Breast epithelium (tissue), 4 donors: ENCODE measurements around the gene S100A7A. TPM values are rescaled to one million over a fixed set of nuclear protein-coding genes. Genes with fewer than 3 reads are reported as not detected.

Source experiments
- DNase-seq, 2 donors: peaks; one replicate each; pipeline ENCODE4 v3.0.0-alpha.2; 2019; ENCODE audit warnings: low spot score in 2 of 2
- H3K27ac ChIP-seq, 2 donors: fragments of 200-600 bp; sonication (generic) in 1 of 2; one replicate each; pipeline ENCODE4 v1.5.1; 2016 to 2019; ENCODE audit warnings: mild to moderate bottlenecking in 1 of 2
- H3K27me3 ChIP-seq, 2 donors: fragments of 200-600 bp; sonication (generic) in 1 of 2; one replicate each; pipeline versions ENCODE4 v1.5.1 to v1.6.0; 2017 to 2019; ENCODE audit warnings: control low read depth in 1 of 2, mild to moderate bottlenecking in 1 of 2
- H3K36me3 ChIP-seq: fragments of 200-600 bp; one replicate; pipeline ENCODE4 v1.5.1; 2019
- H3K4me1 ChIP-seq, 2 donors: fragments of 200-600 bp; sonication (generic); one replicate each; pipeline ENCODE4 v1.5.1; 2016 to 2019; ENCODE audit warnings: control low read depth in 1 of 2
- H3K4me3 ChIP-seq, 3 donors: fragments of 200-600 bp; sonication (generic); 1 replicate in 2 of 3; 2 replicates in 1 of 3; pipeline ENCODE4 v1.5.1; 2016 to 2019; ENCODE audit warnings: mild to moderate bottlenecking in 3 of 3, moderate library complexity in 2 of 3
- H3K9me3 ChIP-seq, 2 donors: fragments of 200-600 bp; sonication (generic) in 1 of 2; one replicate each; pipeline ENCODE4 v1.5.1; 2016 to 2019; ENCODE audit warnings: control low read depth in 1 of 2
- CTCF ChIP-seq, 3 donors: fragments of 450-650 bp; IDR thresholded peaks; one replicate each; pipeline ENCODE4 v1.5.1; 2016 to 2017; ENCODE audit warnings: antibody characterized with exemption in 3 of 3, mild to moderate bottlenecking in 3 of 3, moderate library complexity in 3 of 3
- POLR2A ChIP-seq: fragments of 450-650 bp; IDR thresholded peaks from one replicate; pipeline ENCODE4 v1.6.1; 2016; ENCODE audit warnings: antibody characterized with exemption, mild to moderate bottlenecking, moderate library complexity
- POLR2AphosphoS5 ChIP-seq, 3 donors: sonication (generic); formaldehyde crosslinking; IDR thresholded peaks; one replicate each; pipeline ENCODE4 v1.6.1; 2017; ENCODE audit warnings: antibody characterized with exemption in 3 of 3
- intact Hi-C: fragments of 100-400 bp; cut with DNase I; formaldehyde crosslinking; loops from one replicate; pipeline ENCODE4 v1.15.1; 2023; ENCODE audit warnings: low total_unique reads
- total RNA-seq, 3 donors: library from RNA; depleted of rRNA; stranded (reverse); fragments of >200 nt; gene quantifications; one replicate each; pipeline ENCODE4 v1.1.0, GENCODE V29; 2016

The S100A7A gene
- total RNA-seq, 3 donors from 2014 or later: not detected

GRCh38 chr1:153384958-153385580 is 31.3 kb upstream of the S100A7A start:
- intact Hi-C loops: no loop called here
- H3K4me1 ChIP-seq: no peaks in the 10 kb centered on the region
- no peaks in the 10 kb centered on the region for H3K27me3 ChIP-seq
- no peaks in the 10 kb centered on the region for H3K36me3 ChIP-seq
- H3K27ac ChIP-seq: no peak overlapping the region
- TF ChIP-seq POLR2A (no peak), POLR2AphosphoS5 (IDR thresholded peaks at IDR 0.05) (no peak), CTCF (IDR thresholded peaks at IDR 0.05) (no peak)
- no peak overlapping the region for H3K4me3 ChIP-seq
- no peak for DNase-seq
- peaks cover 6 to 20% of the 10 kb centered on the region in 2 donors for H3K9me3 ChIP-seq

GRCh38 chr1:153386500-153386901 is 29.8 kb upstream of the S100A7A start:
- peak in 1 of 2 donors; percentile 28 for DNase-seq
- Histone ChIP-seq H3K36me3 (no peaks in the 10 kb centered on the region), H3K4me3 (no peak overlapping the region), H3K27me3 (no peaks in the 10 kb centered on the region), H3K9me3 (peaks cover 0 to 15% of the 10 kb centered on the region in 2 donors), H3K4me1 (no peaks in the 10 kb centered on the region), H3K27ac (no peak overlapping the region)
- intact Hi-C loops: no loop called here
- no peak for TF ChIP-seq POLR2A
- TF ChIP-seq CTCF (IDR thresholded peaks at IDR 0.05): no peak
- no peak for TF ChIP-seq POLR2AphosphoS5 (IDR thresholded peaks at IDR 0.05)

- H3K9me3 ChIP-seq: peaks cover 0 to 10% of the 10 kb centered on the region in 2 donors
- H3K36me3 ChIP-seq: no peaks in the 10 kb centered on the region
- H3K27ac ChIP-seq: no peak overlapping the region
- no peak for TF ChIP-seq CTCF (IDR thresholded peaks at IDR 0.05)
- no peak for TF ChIP-seq POLR2A
- no peak for TF ChIP-seq POLR2AphosphoS5 (IDR thresholded peaks at IDR 0.05)
- no peaks in the 10 kb centered on the region for H3K27me3 ChIP-seq
- intact Hi-C loops: no loop called here
- H3K4me1 ChIP-seq: no peaks in the 10 kb centered on the region
- DNase-seq: no peak
- no peak overlapping the region for H3K4me3 ChIP-seq
These were observed 29.3 kb upstream of the S100A7A start for GRCh38 chr1:153387001-153387400.

GRCh38 chr1:153387785-153388184 is 28.5 kb upstream of the S100A7A start:
- TF ChIP-seq CTCF (IDR thresholded peaks at IDR 0.05) (no peak), POLR2AphosphoS5 (IDR thresholded peaks at IDR 0.05) (no peak), POLR2A (no peak)
- no peak for DNase-seq
- no peaks in the 10 kb centered on the region for H3K4me1 ChIP-seq
- no peaks in the 10 kb centered on the region for H3K36me3 ChIP-seq
- H3K27ac ChIP-seq: no peak overlapping the region
- peaks cover 0 to 2% of the 10 kb centered on the region in 2 donors for H3K9me3 ChIP-seq
- intact Hi-C loops: no loop called here
- H3K4me3 ChIP-seq: no peak overlapping the region
- no peaks in the 10 kb centered on the region for H3K27me3 ChIP-seq

- no peaks in the 10 kb centered on the region for H3K9me3 ChIP-seq
- intact Hi-C loops: no loop called here
- no peaks in the 10 kb centered on the region for H3K27me3 ChIP-seq
These were observed 26.9 kb upstream of the S100A7A start for GRCh38 chr1:153389401-153389800.

More at GRCh38 chr1:153389401-153389800, 26.9 kb upstream of the S100A7A start:
- H3K4me3 ChIP-seq: no peak overlapping the region
- no peaks in the 10 kb centered on the region for H3K4me1 ChIP-seq
- no peaks in the 10 kb centered on the region for H3K36me3 ChIP-seq
- H3K27ac ChIP-seq: no peak overlapping the region
- TF ChIP-seq POLR2A (no peak), CTCF (IDR thresholded peaks at IDR 0.05) (no peak)
- DNase-seq: no peak
